T-helper 2 cell treated with Interferon-gamma antibody and Interleukin-4, amounts not matched to agents 5 μg/mL and 100 μg/mL, for 36 hours (primary cell): ENCODE results near the gene STX2.
"Not testable (repeated sequence)": the region's sequence is repeated elsewhere in the genome, so short reads cannot be mapped to it uniquely, and the experiment has no call there.

ENCODE experiments used
- DNase-seq: peaks from one replicate; pipeline ENCODE4 v3.0.0; 2021; ENCODE audit warnings: low spot score
- H3K27ac Mint-ChIP-seq: one replicate; pipeline ENCODE4 v1.8.0; 2021; ENCODE audit warnings: mild to moderate bottlenecking, mixed read lengths
- H3K27me3 Mint-ChIP-seq: one replicate; pipeline ENCODE4 v1.8.0; 2021; ENCODE audit warnings: low read depth, mixed read lengths
- H3K36me3 Mint-ChIP-seq: one replicate; pipeline ENCODE4 v1.8.0; 2021; ENCODE audit warnings: low read depth, mixed read lengths
- H3K4me1 Mint-ChIP-seq: one replicate; pipeline ENCODE4 v1.8.0; 2021; ENCODE audit warnings: low read depth, mixed read lengths
- H3K4me3 Mint-ChIP-seq: one replicate; pipeline ENCODE4 v1.8.0; 2022; ENCODE audit warnings: mild to moderate bottlenecking, moderate library complexity, mixed read lengths
- H3K9me3 Mint-ChIP-seq: one replicate; pipeline ENCODE4 v1.8.0; 2021; ENCODE audit warnings: mixed read lengths

Gene STX2

GRCh38 chr12:130838951-130839769 lies at the start of gene STX2:
Gene STX2, minus strand, starts transcription at chr12:130839250. Its CDS starts 151 bp downstream, at chr12:130839099.
- Mint-ChIP-seq H3K27me3 (no peaks in the 10 kb centered on the region), H3K36me3 (no peaks in the 10 kb centered on the region), H3K4me1 (peaks cover 22% of the 10 kb centered on the region), H3K9me3 (no peaks in the 10 kb centered on the region), H3K4me3 (peak within 1 kb of the TSS; percentile 90), H3K27ac (peak within 1 kb of the TSS; percentile 79)
- DNase-seq, result peak; percentile 88

GRCh38 chr12:130887190-130887589 lies 48.1 kb upstream of the STX2 start:
- not testable (repeated sequence) for H3K36me3 Mint-ChIP-seq, H3K4me1 Mint-ChIP-seq, H3K27me3 Mint-ChIP-seq, H3K9me3 Mint-ChIP-seq, H3K4me3 Mint-ChIP-seq, DNase-seq, H3K27ac Mint-ChIP-seq

- Mint-ChIP-seq H3K27ac (no peak overlapping the region), H3K4me1 (peaks cover 24% of the 10 kb centered on the region), H3K9me3 (no peaks in the 10 kb centered on the region), H3K4me3 (no peak overlapping the region), H3K27me3 (no peaks in the 10 kb centered on the region), H3K36me3 (peaks cover 14% of the 10 kb centered on the region)
- DNase-seq, result no peak
Measured at GRCh38 chr12:130881548-130881947, 42.5 kb upstream of the STX2 start.

GRCh38 chr12:130881046-130881445 lies 42.0 kb upstream of the STX2 start:
- no peak for DNase-seq
- Mint-ChIP-seq H3K27ac (no peak overlapping the region), H3K27me3 (no peaks in the 10 kb centered on the region), H3K36me3 (peaks cover 19% of the 10 kb centered on the region), H3K4me1 (peaks cover 24% of the 10 kb centered on the region), H3K4me3 (no peak overlapping the region), H3K9me3 (no peaks in the 10 kb centered on the region)

GRCh38 chr12:130880411-130880885 lies 41.4 kb upstream of the STX2 start:
- Mint-ChIP-seq H3K36me3 (peaks cover 25% of the 10 kb centered on the region), H3K27ac (peak overlapping the region; percentile 64)

GRCh38 chr12:130879781-130880389 lies 40.8 kb upstream of the STX2 start:
- Mint-ChIP-seq H3K4me1 (peaks cover 32% of the 10 kb centered on the region), H3K27me3 (no peaks in the 10 kb centered on the region), H3K27ac (peak overlapping the region; percentile 64), H3K9me3 (no peaks in the 10 kb centered on the region), H3K36me3 (peaks cover 30% of the 10 kb centered on the region), H3K4me3 (peak overlapping the region; percentile 80)
- DNase-seq, result no peak

More at GRCh38 chr12:130880411-130880885, 41.4 kb upstream of the STX2 start:
- Mint-ChIP-seq H3K4me1 (peaks cover 28% of the 10 kb centered on the region), H3K4me3 (peak overlapping the region; percentile 80), H3K9me3 (no peaks in the 10 kb centered on the region), H3K27me3 (no peaks in the 10 kb centered on the region)
- no peak for DNase-seq

- Mint-ChIP-seq H3K27me3 (no peaks in the 10 kb centered on the region), H3K4me1 (peaks cover 38% of the 10 kb centered on the region), H3K36me3 (peaks cover 36% of the 10 kb centered on the region), H3K9me3 (no peaks in the 10 kb centered on the region), H3K27ac (no peak overlapping the region), H3K4me3 (peak overlapping the region; percentile 39)
- DNase-seq, result no peak
Measured at GRCh38 chr12:130879212-130879686, 40.2 kb upstream of the STX2 start.

- H3K27me3 Mint-ChIP-seq, result no peaks in the 10 kb centered on the region
- peaks cover 40% of the 10 kb centered on the region for H3K4me1 Mint-ChIP-seq
- no peaks in the 10 kb centered on the region for H3K9me3 Mint-ChIP-seq
- DNase-seq, result no peak
- peaks cover 44% of the 10 kb centered on the region for H3K36me3 Mint-ChIP-seq
- H3K4me3 Mint-ChIP-seq, result no peak overlapping the region
- H3K27ac Mint-ChIP-seq, result no peak overlapping the region
Measured at GRCh38 chr12:130878193-130879185, 39.4 kb upstream of the STX2 start.

- no peak for DNase-seq
- no peaks in the 10 kb centered on the region for H3K27me3 Mint-ChIP-seq
- H3K4me1 Mint-ChIP-seq, result peaks cover 46% of the 10 kb centered on the region
- peak overlapping the region; percentile 5 for H3K27ac Mint-ChIP-seq
- H3K4me3 Mint-ChIP-seq, result no peak overlapping the region
- peaks cover 54% of the 10 kb centered on the region for H3K36me3 Mint-ChIP-seq
- H3K9me3 Mint-ChIP-seq, result no peaks in the 10 kb centered on the region
Measured at GRCh38 chr12:130877333-130877732, 38.3 kb upstream of the STX2 start.

- DNase-seq, result no peak
- Mint-ChIP-seq H3K27ac (no peak overlapping the region), H3K36me3 (peaks cover 54% of the 10 kb centered on the region), H3K27me3 (no peaks in the 10 kb centered on the region), H3K9me3 (no peaks in the 10 kb centered on the region), H3K4me1 (peaks cover 46% of the 10 kb centered on the region), H3K4me3 (no peak overlapping the region)
Measured at GRCh38 chr12:130876758-130877157, 37.7 kb upstream of the STX2 start.

GRCh38 chr12:130876297-130876696 lies 37.2 kb upstream of the STX2 start:
- peaks cover 48% of the 10 kb centered on the region for H3K4me1 Mint-ChIP-seq
- no peak for DNase-seq
- H3K27ac Mint-ChIP-seq, result no peak overlapping the region
- peaks cover 54% of the 10 kb centered on the region for H3K36me3 Mint-ChIP-seq
- no peaks in the 10 kb centered on the region for H3K27me3 Mint-ChIP-seq
- no peak overlapping the region for H3K4me3 Mint-ChIP-seq
- H3K9me3 Mint-ChIP-seq, result no peaks in the 10 kb centered on the region

GRCh38 chr12:130875708-130876107 lies 36.7 kb upstream of the STX2 start:
- not testable (repeated sequence) for H3K27me3 Mint-ChIP-seq, DNase-seq, H3K9me3 Mint-ChIP-seq
- Mint-ChIP-seq H3K36me3 (peaks cover 54% of the 10 kb centered on the region), H3K4me3 (peak overlapping the region; percentile 42), H3K4me1 (peaks cover 51% of the 10 kb centered on the region), H3K27ac (peak overlapping the region; percentile 36)

- peaks cover 54% of the 10 kb centered on the region for H3K36me3 Mint-ChIP-seq
- H3K27me3 Mint-ChIP-seq, result no peaks in the 10 kb centered on the region
- H3K27ac Mint-ChIP-seq, result no peak overlapping the region
- H3K4me1 Mint-ChIP-seq, result peaks cover 49% of the 10 kb centered on the region
- no peaks in the 10 kb centered on the region for H3K9me3 Mint-ChIP-seq
- H3K4me3 Mint-ChIP-seq, result peak overlapping the region; percentile 91
- DNase-seq, result no peak
Measured at GRCh38 chr12:130875193-130875592, 36.1 kb upstream of the STX2 start.
